ENCODE data around the gene MSMB. TPM values are rescaled to one million over a fixed set of nuclear protein-coding genes. Genes with fewer than 3 reads are reported as not detected.

The MSMB gene
- polyA plus RNA-seq, 1 of the 3 experiments (the other 2 are of a cell fraction): not detected

- WGBS (ENCODE audit: low lambda C conversion rate): 61% methylated on average over 5 of the region's 6 CpGs
- POLR2A ChIA-PET: no interaction called here
Observed at GRCh38 chr10:46052791-46053375, 6.8 kb upstream of the MSMB start.

More at GRCh38 chr10:46052791-46053375, 6.8 kb upstream of the MSMB start:
- H3K9me3 ChIP-seq: no peaks in the 10 kb centered on the region; the same call in 1 of the 2 replicates
- no peak overlapping the region for H3K4me3 ChIP-seq (ENCODE audit: low read depth in 2 of 2, low read length in 1 of 2)
- H3F3A ChIP-seq (replicated peaks; ENCODE audit: insufficient read depth): no peaks in the 10 kb centered on the region
- no peaks in the 10 kb centered on the region for H3K27me3 ChIP-seq (ENCODE audit: insufficient read depth)
- no peak for TF ChIP-seq ZBTB33 (IDR thresholded peaks at IDR 0.05; ENCODE audit: borderline replicate concordance, low read depth)
- no peak for TF ChIP-seq FOSL2 (IDR thresholded peaks at IDR 0.05; ENCODE audit: borderline replicate concordance, low read depth)
- TF ChIP-seq TEAD4 (IDR thresholded peaks at IDR 0.05; ENCODE audit: borderline replicate concordance, insufficient read depth): no peak
- TF ChIP-seq MXI1 (IDR thresholded peaks at IDR 0.05; ENCODE audit: low read depth, low read length): no peak
- no peak for TF ChIP-seq POLR2AphosphoS5 (IDR thresholded peaks at IDR 0.05; ENCODE audit: low read depth, low read length)
- no peak for TF ChIP-seq CTCF (IDR thresholded peaks at IDR 0.05)
- no peak for TF ChIP-seq TAF1 (IDR thresholded peaks at IDR 0.05; ENCODE audit: borderline replicate concordance, low read depth, low read length)
- TF ChIP-seq CHD2 (IDR thresholded peaks at IDR 0.05; ENCODE audit: low read length, partially characterized antibody): no peak
- no peak for TF ChIP-seq NRF1 (IDR thresholded peaks at IDR 0.05; ENCODE audit: low read depth, low read length)
- TF ChIP-seq RFX5 (IDR thresholded peaks at IDR 0.05; ENCODE audit: low read length): no peak
- TF ChIP-seq RXRA (IDR thresholded peaks at IDR 0.05; ENCODE audit: borderline replicate concordance, low read depth): no peak
- no peak for TF ChIP-seq TCF12 (IDR thresholded peaks at IDR 0.05)
- no peak for TF ChIP-seq EP300 (IDR thresholded peaks at IDR 0.05; ENCODE audit: borderline replicate concordance in 1 of 2, low read depth in 1 of 2, low read length in 1 of 2)
- TF ChIP-seq MEF2A (IDR thresholded peaks at IDR 0.05; ENCODE audit: borderline replicate concordance, low read depth): no peak
- TF ChIP-seq RAD21 (IDR thresholded peaks at IDR 0.05; ENCODE audit: low read length): no peak
- no peak for TF ChIP-seq FOXJ3 (CRISPR knock-in tag; IDR thresholded peaks at IDR 0.05)
- no peak for TF ChIP-seq NFIC (IDR thresholded peaks at IDR 0.05; ENCODE audit: borderline replicate concordance)
- no peak for TF ChIP-seq FOXM1 (IDR thresholded peaks at IDR 0.05; ENCODE audit: low read depth)
- TF ChIP-seq SMC3 (IDR thresholded peaks at IDR 0.05; ENCODE audit: low read depth, low read length): no peak
- H3K79me2 ChIP-seq (ENCODE audit: insufficient read depth): no peaks in the 10 kb centered on the region
- CTCF ChIA-PET: no interaction called here
- H4K20me1 ChIP-seq (ENCODE audit: insufficient read depth): no peaks in the 10 kb centered on the region
- H3K4me2 ChIP-seq: no peak overlapping the region
- no peak overlapping the region for H2AFZ ChIP-seq (ENCODE audit: low read depth)
- H3K4me1 ChIP-seq (ENCODE audit: control insufficient read depth in 1 of 2, insufficient read depth in 2 of 2, low read depth in 1 of 2, low read length in 1 of 2): no peaks in the 10 kb centered on the region; a peak in 1 of 4 replicates
- no peak for DNase-seq
- H3K36me3 ChIP-seq (replicated peaks in 1 of 2; ENCODE audit: control insufficient read depth in 1 of 2, insufficient read depth in 2 of 2, low read length in 1 of 2): no peaks in the 10 kb centered on the region
- H3K27ac ChIP-seq (ENCODE audit: low read depth in 2 of 2, low read length in 1 of 2): no peak overlapping the region
- H3K9me2 ChIP-seq: no peaks in the 10 kb centered on the region
- no peak overlapping the region for H3K9ac ChIP-seq
